DOHH2 (cell line): Measurements from ENCODE around the gene MAP6D1.

Experiments
- H3F3A ChIP-seq: fragments of 200-600 bp; sonication (generic), shearing (Covaris generic); 2 replicates; pipeline ENCODE4 v1.6.0; 2016; ENCODE audit warnings: antibody characterized with exemption, mild to moderate bottlenecking; ENCODE audit not compliant: control insufficient read depth, insufficient read depth
- H3K27ac ChIP-seq: fragments of 200-600 bp; sonication (generic); 2 replicates; pipeline ENCODE4 v1.5.1; 2014; ENCODE audit warnings: low read depth, mild to moderate bottlenecking, low read length, moderate library complexity
- H3K27me3 ChIP-seq: fragments of 200-600 bp; sonication (generic); 2 replicates; pipeline ENCODE4 v1.6.1; 2014; ENCODE audit warnings: mild to moderate bottlenecking, low read length, mixed read lengths; ENCODE audit not compliant: control insufficient read depth
- H3K36me3 ChIP-seq: fragments of 200-600 bp; sonication (generic); 2 replicates; pipeline ENCODE4 v1.6.1; 2014; ENCODE audit warnings: mild to moderate bottlenecking, low read length, moderate library complexity, mixed read lengths; ENCODE audit not compliant: control insufficient read depth
- H3K4me1 ChIP-seq: fragments of 200-600 bp; sonication (generic); 2 replicates; pipeline ENCODE4 v1.6.1; 2014; ENCODE audit warnings: mild to moderate bottlenecking, low read length, mixed read lengths; ENCODE audit not compliant: control insufficient read depth
- H3K4me2 ChIP-seq: fragments of 200-600 bp; sonication (generic); 2 replicates; pipeline ENCODE4 v1.6.0; 2014; ENCODE audit warnings: mild to moderate bottlenecking, low read length, moderate library complexity
- H3K4me3 ChIP-seq: fragments of 200-600 bp; sonication (generic); 2 replicates; pipeline ENCODE4 v1.5.1; 2014; ENCODE audit warnings: mild to moderate bottlenecking, low read length, mixed read lengths
- H3K79me2 ChIP-seq: fragments of 200-600 bp; sonication (generic); 2 replicates; pipeline ENCODE4 v1.6.1; 2014; ENCODE audit warnings: mild to moderate bottlenecking, low read length, mixed read lengths; ENCODE audit not compliant: control insufficient read depth
- H3K9me2 ChIP-seq: fragments of 200-600 bp; sonication (generic); replicated peaks from 2 replicates; pipeline ENCODE4 v1.6.1; 2014; ENCODE audit warnings: mild to moderate bottlenecking, low read length, mixed read lengths; ENCODE audit not compliant: control insufficient read depth
- H3K9me3 ChIP-seq: fragments of 200-600 bp; sonication (generic); 2 replicates; pipeline ENCODE4 v1.6.1; 2014; ENCODE audit warnings: antibody characterized with exemption, low read length, mixed read lengths; ENCODE audit not compliant: control insufficient read depth, insufficient read depth
- H4K20me1 ChIP-seq: fragments of 200-600 bp; sonication (generic); 2 replicates; pipeline ENCODE4 v1.6.0; 2014; ENCODE audit warnings: low read depth, mild to moderate bottlenecking, antibody characterized with exemption, low read length, moderate library complexity; ENCODE audit not compliant: control insufficient read depth, insufficient read depth
- CTCF ChIP-seq: fragments of 200-600 bp; sonication (generic); IDR thresholded peaks from one replicate; pipeline ENCODE4 v1.5.1; 2014; ENCODE audit warnings: antibody characterized with exemption, mild to moderate bottlenecking, low read depth, low read length; ENCODE audit not compliant: poor library complexity, severe bottlenecking
- EZH2phosphoT487 ChIP-seq: fragments of 200-600 bp; sonication (generic); IDR thresholded peaks from 2 replicates; pipeline ENCODE4 v1.6.1; 2017; ENCODE audit warnings: borderline replicate concordance, mild to moderate bottlenecking, antibody characterized with exemption, low read length, moderate library complexity, mixed read lengths

MAP6D1 gene

GRCh38 chr3:183766107-183766506 lies 59.3 kb downstream of the MAP6D1 start:
- TF ChIP-seq EZH2phosphoT487 (no peak), CTCF (no peak)
- H3K36me3 ChIP-seq, result peaks cover 66% of the 10 kb centered on the region
- H3K79me2 ChIP-seq, result no peaks in the 10 kb centered on the region

More at GRCh38 chr3:183766107-183766506, 59.3 kb downstream of the MAP6D1 start:
- Histone ChIP-seq H3K9me3 (no peaks in the 10 kb centered on the region), H3K4me2 (no peak overlapping the region), H3K4me3 (no peak overlapping the region), H3K4me1 (peaks cover 16% of the 10 kb centered on the region), H3F3A (peaks cover 13% of the 10 kb centered on the region), H3K27ac (no peak overlapping the region), H3K9me2 (no peaks in the 10 kb centered on the region), H3K27me3 (no peaks in the 10 kb centered on the region), H4K20me1 (no peaks in the 10 kb centered on the region)
